ENCODE results near the gene HINT2.

The HINT2 gene

GRCh38 chr9:35813434-35814105 is 1.3 kb downstream of the HINT2 start:
- Histone ChIP-seq H3K9me3 (replicated peaks in 1 of 11) (no peaks in the 10 kb centered on the region), H3K9ac (peak overlapping the region; percentile 78 to 91 (median 88); a peak in 16 of 22 replicates), H3K4me1 (peaks cover 27 to 43% (median 34%) of the 10 kb centered on the region in 10 experiments), H3K4me2 (peak overlapping the region; percentile 72 to 96 (median 88)), H3K36me3 (no peaks in the 10 kb centered on the region; a peak in 1 of 22 replicates), H3K4me3 (peak overlapping the region in 9 of 10 experiments; percentile 71 to 90 (median 76); a peak in 10 of 20 replicates), H3K27ac (peak overlapping the region in 7 of 11 experiments; percentile 69 to 93 (median 89); a peak in 7 of 22 replicates), H3K27me3 (no peaks in the 10 kb centered on the region), H4K20me1 (no peaks in the 10 kb centered on the region)
- TF ChIP-seq Cebpa-rat (IDR thresholded peaks at IDR 0.05), result no peak

GRCh38 chr9:35812025-35812602 is 2.7 kb downstream of the HINT2 start, which contains the start of gene SPAG8:
Gene SPAG8 (minus strand): TSS chr9:35812262. CDS start chr9:35812147, 115 bp downstream.
- Histone ChIP-seq H3K9ac (peak within 1 kb of the TSS; percentile 56 to 74 (median 68)), H3K27me3 (no peaks in the 10 kb centered on the region), H3K4me1 (peaks cover 27 to 43% (median 34%) of the 10 kb centered on the region in 10 experiments), H4K20me1 (no peaks in the 10 kb centered on the region), H3K4me2 (peak within 1 kb of the TSS; percentile 72 to 96 (median 88)), H3K36me3 (no peaks in the 10 kb centered on the region; a peak in 1 of 22 replicates), H3K4me3 (peak within 1 kb of the TSS; percentile 48 to 68 (median 56)), H3K9me3 (replicated peaks in 1 of 11) (no peaks in the 10 kb centered on the region), H3K27ac (peak within 1 kb of the TSS; percentile 25 to 79 (median 67); a peak in 21 of 22 replicates)
- no peak for TF ChIP-seq Cebpa-rat (IDR thresholded peaks at IDR 0.05)

- peaks cover 27 to 39% (median 34%) of the 10 kb centered on the region in 10 experiments for H3K4me1 ChIP-seq
- H4K20me1 ChIP-seq, result no peaks in the 10 kb centered on the region
- no peak for TF ChIP-seq Cebpa-rat (IDR thresholded peaks at IDR 0.05)
- H3K27ac ChIP-seq, result peak overlapping the region in 8 of 11 experiments; percentile 13 to 79 (median 56); a peak in 13 of 22 replicates
- peak overlapping the region; percentile 48 to 68 (median 56) for H3K4me3 ChIP-seq
- H3K4me2 ChIP-seq, result peak overlapping the region; percentile 72 to 96 (median 88)
- no peaks in the 10 kb centered on the region for H3K27me3 ChIP-seq
- H3K9ac ChIP-seq, result peak overlapping the region in 9 of 11 experiments; percentile 11 to 70 (median 65); a peak in 16 of 22 replicates
- no peaks in the 10 kb centered on the region for H3K9me3 ChIP-seq (replicated peaks in 1 of 11)
- H3K36me3 ChIP-seq, result no peaks in the 10 kb centered on the region; a peak in 1 of 22 replicates
These were observed 3.3 kb downstream of the HINT2 start for GRCh38 chr9:35811381-35812024.

- H3K27ac ChIP-seq, result no peak overlapping the region
- H3K9ac ChIP-seq, result no peak overlapping the region
- H3K4me2 ChIP-seq, result no peak overlapping the region
- peaks cover 27 to 33% (median 32%) of the 10 kb centered on the region in 10 experiments for H3K4me1 ChIP-seq
- peaks cover 0 to 9% (median 0%) of the 10 kb centered on the region in 11 experiments; a peak in 1 of 22 replicates for H3K36me3 ChIP-seq
- no peak overlapping the region for H3K4me3 ChIP-seq
- no peaks in the 10 kb centered on the region for H4K20me1 ChIP-seq
- no peak for TF ChIP-seq Cebpa-rat (IDR thresholded peaks at IDR 0.05)
- H3K9me3 ChIP-seq (replicated peaks in 1 of 11), result no peaks in the 10 kb centered on the region
- no peaks in the 10 kb centered on the region for H3K27me3 ChIP-seq
These were observed 4.7 kb downstream of the HINT2 start for GRCh38 chr9:35810122-35810521.

- Histone ChIP-seq H3K9me3 (replicated peaks in 1 of 11) (no peaks in the 10 kb centered on the region), H3K36me3 (peaks cover 0 to 9% (median 0%) of the 10 kb centered on the region in 11 experiments; a peak in 1 of 22 replicates), H4K20me1 (no peaks in the 10 kb centered on the region), H3K27me3 (no peaks in the 10 kb centered on the region), H3K4me1 (peaks cover 18 to 22% (median 21%) of the 10 kb centered on the region in 10 experiments), H3K27ac (no peak overlapping the region), H3K4me2 (no peak overlapping the region), H3K9ac (no peak overlapping the region), H3K4me3 (no peak overlapping the region)
- no peak for TF ChIP-seq Cebpa-rat (IDR thresholded peaks at IDR 0.05)
These were observed 6.4 kb downstream of the HINT2 start for GRCh38 chr9:35808433-35808832.

- Histone ChIP-seq H4K20me1 (no peaks in the 10 kb centered on the region), H3K27ac (no peak overlapping the region), H3K27me3 (no peaks in the 10 kb centered on the region), H3K4me1 (peaks cover 0 to 2% (median under 1%) of the 10 kb centered on the region in 10 experiments; a peak in 9 of 20 replicates), H3K4me3 (no peak overlapping the region), H3K9me3 (replicated peaks in 1 of 11) (no peaks in the 10 kb centered on the region), H3K9ac (no peak overlapping the region), H3K36me3 (peaks cover 0 to 9% (median 0%) of the 10 kb centered on the region in 11 experiments; a peak in 1 of 22 replicates), H3K4me2 (no peak overlapping the region)
- no peak for TF ChIP-seq Cebpa-rat (IDR thresholded peaks at IDR 0.05)
These were observed 8.7 kb downstream of the HINT2 start for GRCh38 chr9:35806101-35806500.

- Histone ChIP-seq H3K4me2 (no peak overlapping the region), H3K27ac (no peak overlapping the region), H4K20me1 (no peaks in the 10 kb centered on the region), H3K27me3 (no peaks in the 10 kb centered on the region), H3K9me3 (replicated peaks in 1 of 11) (no peaks in the 10 kb centered on the region), H3K9ac (no peak overlapping the region), H3K36me3 (peaks cover 0 to 9% (median 0%) of the 10 kb centered on the region in 11 experiments; a peak in 1 of 22 replicates), H3K4me1 (peaks cover 0 to 7% (median 0%) of the 10 kb centered on the region in 10 experiments; a peak in 3 of 20 replicates), H3K4me3 (no peak overlapping the region)
- no peak for TF ChIP-seq Cebpa-rat (IDR thresholded peaks at IDR 0.05)
These were observed 13.3 kb downstream of the HINT2 start for GRCh38 chr9:35801328-35802128.

- Histone ChIP-seq H3K4me3 (no peak overlapping the region), H3K9me3 (replicated peaks in 1 of 11) (no peaks in the 10 kb centered on the region), H3K27ac (no peak overlapping the region), H3K36me3 (peaks cover 0 to under 1% (median 0%) of the 10 kb centered on the region in 11 experiments; a peak in 1 of 22 replicates), H3K9ac (no peak overlapping the region), H3K27me3 (no peaks in the 10 kb centered on the region), H3K4me2 (no peak overlapping the region), H3K4me1 (peaks cover 0 to 7% (median 0%) of the 10 kb centered on the region in 10 experiments; a peak in 3 of 20 replicates), H4K20me1 (no peaks in the 10 kb centered on the region)
- TF ChIP-seq Cebpa-rat (IDR thresholded peaks at IDR 0.05), result no peak
These were observed 14.3 kb downstream of the HINT2 start for GRCh38 chr9:35800530-35800929.

Data from BLaER1 treated with 17β-estradiol and CSF1 and Interleukin-3, amounts not matched to agents 10 nM and 100 nM (cell line).